Right cardiac atrium (tissue), 5 donors: ENCODE results near the gene AFF4. TPM values are rescaled to one million over a fixed set of nuclear protein-coding genes. Genes with fewer than 3 reads are reported as not detected.
"Not testable (repeated sequence)": the region's sequence is repeated elsewhere in the genome, so short reads cannot be mapped to it uniquely, and the experiment has no call there.

Experiments used
- ATAC-seq, 2 donors: fragments of 200-7000 bp; cut with Tn5 transposase; one replicate each; pipeline versions ENCODE4 v1.8.0 to v1.9.1; 2020; ENCODE audit warnings: moderate library complexity in 2 of 2, mild to moderate bottlenecking in 1 of 2
- DNase-seq, 3 donors: peaks; one replicate each; pipeline ENCODE4 v3.0.0-alpha.2; 2020
- H3K27ac ChIP-seq: one replicate; pipeline ENCODE4 v1.5.1; 2013; ENCODE audit warnings: mild to moderate bottlenecking, low read length, control low read depth, moderate library complexity
- H3K27me3 ChIP-seq: one replicate; pipeline ENCODE4 v1.6.1; 2013; ENCODE audit not compliant: control insufficient read depth, insufficient read depth
- H3K4me1 ChIP-seq: one replicate; pipeline ENCODE4 v1.6.1; 2013; ENCODE audit warnings: low read length; ENCODE audit not compliant: control insufficient read depth, insufficient read depth
- H3K4me3 ChIP-seq: one replicate; pipeline ENCODE4 v1.5.1; 2013; ENCODE audit warnings: low read length, control low read depth
- H3K9me3 ChIP-seq: one replicate; pipeline ENCODE4 v1.6.1; 2013; ENCODE audit warnings: low read length; ENCODE audit not compliant: control insufficient read depth
- WGBS: extraction: QIAGEN DNeasy Blood & Tissue Kit; methylation state at CpG from one replicate; pipeline ENCODE4 v1.1.7; 2013; 5-methylcytosine and 5-hydroxymethylcytosine counted together
- intact Hi-C, 4 donors: fragments of 100-400 bp; cut with DNase I; formaldehyde crosslinking; loops; one replicate each; pipeline versions ENCODE4 v1.11.0 to v1.14.0; 2022 to 2023
- polyA plus RNA-seq: library from polyadenylated mRNA; stranded (reverse); fragments of 200-250 nt; gene quantifications from one replicate; pipeline ENCODE4 v1.2.3, GENCODE V29; 2013
- total RNA-seq, 4 donors: library from RNA; stranded (reverse); fragmentation: NEBNext Ultra II Directional; extraction: Animal tissue kit (Norgen Biotek cat#: 25700); gene quantifications; one replicate each; pipeline ENCODE4 v1.2.1, GENCODE V29; 2021
- donor health status: healthy with polysubstance abuse.
- donor health status: DM: no; HTN: yes; CAD: no.
- donor health status: DM: no; HTN: no; CAD: no.
- donor health status: DM: no; HTN: yes; CAD: no; lungs with severe emphysema.
- donor health status: DM: yes; HTN: yes; CAD: no.

AFF4 gene
- total and polyA plus RNA-seq, 5 donors, result 8.3 to 61.0 (median 39.1) TPM

- H3K4me3 ChIP-seq, result no peak overlapping the region
- ATAC-seq, result no peak
- no peak overlapping the region for H3K27ac ChIP-seq
- 78% methylated on average over 2 of the region's 2 CpGs for WGBS
- H3K9me3 ChIP-seq, result no peaks in the 10 kb centered on the region
- intact Hi-C loops, result no loop called here
- DNase-seq, result no peak
- no peaks in the 10 kb centered on the region for H3K27me3 ChIP-seq
- H3K4me1 ChIP-seq, result peaks cover 9% of the 10 kb centered on the region
These were observed 10.6 kb downstream of the AFF4 start for GRCh38 chr5:132952829-132953228.

- Histone ChIP-seq H3K27ac (no peak overlapping the region), H3K9me3 (no peaks in the 10 kb centered on the region), H3K4me1 (peaks cover 9% of the 10 kb centered on the region), H3K27me3 (no peaks in the 10 kb centered on the region), H3K4me3 (no peak overlapping the region)
- DNase-seq, result no peak
- WGBS, result 85% methylated on average over 2 of the region's 2 CpGs
- ATAC-seq, result no peak
- intact Hi-C loops, result no loop called here
These were observed 11.5 kb downstream of the AFF4 start for GRCh38 chr5:132951897-132952296.

GRCh38 chr5:132949136-132949535 lies 14.3 kb downstream of the AFF4 start:
- Histone ChIP-seq H3K27me3 (no peaks in the 10 kb centered on the region), H3K9me3 (no peaks in the 10 kb centered on the region), H3K4me3 (no peak overlapping the region), H3K4me1 (peaks cover 6% of the 10 kb centered on the region), H3K27ac (no peak overlapping the region)
- no peak for ATAC-seq
- no peak for DNase-seq
- intact Hi-C loops, result no loop called here
- 96% methylated on average over 2 of the region's 2 CpGs for WGBS

DNA sequence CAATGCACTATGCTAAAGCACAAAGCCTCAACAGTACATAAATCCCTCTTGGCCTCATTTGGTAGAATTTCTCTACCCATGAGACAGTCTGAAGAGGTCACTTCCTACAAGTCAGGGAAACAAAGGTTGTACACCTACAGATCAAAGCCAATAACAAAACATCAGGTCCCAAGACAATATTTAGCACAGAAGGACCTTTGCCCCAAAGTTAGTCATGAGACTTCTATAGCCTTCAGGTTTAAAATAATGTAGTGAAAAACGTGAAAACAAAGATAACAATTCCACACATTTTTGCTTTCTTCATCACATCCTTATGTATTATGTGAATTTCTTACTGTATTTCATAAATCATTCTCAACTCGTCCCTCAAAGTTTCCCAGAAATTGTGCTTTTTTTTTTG lies 15.8 kb downstream of the AFF4 start:
- DNase-seq (no peak), ATAC-seq (no peak)
- peaks cover 12% of the 10 kb centered on the region for H3K4me1 ChIP-seq
- 40% methylated on average over 2 of the region's 2 CpGs for WGBS
- H3K27me3 ChIP-seq, result no peaks in the 10 kb centered on the region
- H3K9me3 ChIP-seq, result no peaks in the 10 kb centered on the region
- no peak overlapping the region for H3K27ac ChIP-seq
- intact Hi-C loops, result no loop called here
- H3K4me3 ChIP-seq, result no peak overlapping the region

- H3K4me3 ChIP-seq, DNase-seq, intact Hi-C loops, H3K27me3 ChIP-seq, H3K27ac ChIP-seq, ATAC-seq, H3K9me3 ChIP-seq: not testable (repeated sequence)
- WGBS, result 95% methylated on average over 4 of the region's 4 CpGs
- H3K4me1 ChIP-seq, result peaks cover 19% of the 10 kb centered on the region
These were observed 18.1 kb downstream of the AFF4 start for GRCh38 chr5:132945315-132945714.

- Histone ChIP-seq H3K27me3 (no peaks in the 10 kb centered on the region), H3K4me3 (no peak overlapping the region), H3K4me1 (peaks cover 19% of the 10 kb centered on the region), H3K27ac (no peak overlapping the region), H3K9me3 (no peaks in the 10 kb centered on the region)
- ATAC-seq, result no peak
- intact Hi-C loops, result no loop called here
- WGBS, result 69% methylated on average over 3 of the region's 3 CpGs
- DNase-seq, result no peak
These were observed 19.9 kb downstream of the AFF4 start for GRCh38 chr5:132943362-132944022.

GRCh38 chr5:132941331-132941730 lies 22.1 kb downstream of the AFF4 start:
- intact Hi-C loops, result no loop called here
- 96% methylated on average over 5 of the region's 5 CpGs for WGBS
- peaks cover 19% of the 10 kb centered on the region for H3K4me1 ChIP-seq

GRCh38 chr5:132928062-132928407 lies 35.4 kb downstream of the AFF4 start:
- ATAC-seq (no peak), DNase-seq (no peak)
- WGBS, result 85% methylated on average over 2 of the region's 2 CpGs
- H3K4me1 ChIP-seq, result no peaks in the 10 kb centered on the region
- no peaks in the 10 kb centered on the region for H3K27me3 ChIP-seq
- intact Hi-C loops, result no loop called here
- no peaks in the 10 kb centered on the region for H3K9me3 ChIP-seq
- no peak overlapping the region for H3K4me3 ChIP-seq
- no peak overlapping the region for H3K27ac ChIP-seq

More at GRCh38 chr5:132941331-132941730, 22.1 kb downstream of the AFF4 start:
- H3K9me3 ChIP-seq, result no peaks in the 10 kb centered on the region
- no peak overlapping the region for H3K4me3 ChIP-seq
- H3K27ac ChIP-seq, result no peak overlapping the region
- ATAC-seq (no peak), DNase-seq (no peak)
- no peaks in the 10 kb centered on the region for H3K27me3 ChIP-seq

DNA sequence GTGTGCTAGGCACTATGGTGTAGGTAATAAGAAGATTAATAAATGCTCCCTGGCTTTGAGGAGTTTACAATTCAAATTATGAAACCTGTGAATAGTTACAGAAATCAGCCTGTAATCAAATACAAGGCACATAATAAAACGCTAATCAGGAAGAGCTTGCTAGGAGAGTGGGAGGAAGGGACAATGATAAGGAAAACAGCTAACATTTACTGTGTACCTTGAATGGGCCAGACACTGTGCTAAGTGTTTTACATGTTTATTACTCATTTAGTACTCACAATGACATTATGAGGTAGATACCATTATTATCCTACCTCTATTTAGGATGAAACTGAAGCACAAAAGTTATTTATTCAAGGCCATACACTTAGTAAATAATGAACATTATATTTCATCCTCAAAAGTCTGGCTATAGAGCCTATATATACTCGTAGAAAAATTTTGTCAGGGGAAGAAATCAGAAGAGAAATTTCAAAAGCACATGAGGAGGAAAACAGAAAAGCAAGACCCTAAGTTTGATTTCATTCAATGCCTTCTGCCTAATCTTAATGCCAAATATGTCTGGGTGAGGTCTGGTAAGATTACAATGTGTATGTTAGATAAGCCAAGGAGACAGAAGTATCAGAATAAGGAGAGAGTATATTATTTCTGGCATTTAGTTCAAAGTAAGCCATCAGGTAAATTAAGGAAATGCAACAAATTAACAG lies 35.9 kb downstream of the AFF4 start:
- no peak for ATAC-seq
- H3K9me3 ChIP-seq, result no peaks in the 10 kb centered on the region
- WGBS, result 52% methylated on average over 2 of the region's 2 CpGs
- no peak overlapping the region for H3K4me3 ChIP-seq
- intact Hi-C loops, result no loop called here
- no peak overlapping the region for H3K27ac ChIP-seq
- no peak for DNase-seq
- H3K4me1 ChIP-seq, result no peaks in the 10 kb centered on the region
- no peaks in the 10 kb centered on the region for H3K27me3 ChIP-seq

DNA sequence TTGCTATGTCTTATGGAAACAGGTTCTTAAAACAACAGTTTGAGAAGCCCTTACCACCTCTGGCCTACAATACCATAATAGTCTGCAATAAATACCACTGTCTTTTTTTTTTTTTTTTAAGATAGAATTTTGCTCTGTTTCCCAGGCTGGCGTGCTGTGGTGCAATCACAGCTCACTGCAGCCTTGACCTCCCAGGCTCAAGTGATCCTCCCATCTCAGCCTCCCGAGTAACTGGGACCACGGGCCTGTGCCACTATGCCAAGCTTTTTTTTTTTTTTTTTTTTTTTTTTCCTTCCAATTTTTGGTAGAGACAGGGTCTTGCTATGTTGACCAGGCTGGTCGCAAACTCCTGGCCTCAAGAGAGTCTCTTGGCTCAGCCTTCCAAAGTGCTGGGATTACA lies 37.0 kb downstream of the AFF4 start:
- Histone ChIP-seq H3K9me3 (no peaks in the 10 kb centered on the region), H3K27me3 (no peaks in the 10 kb centered on the region), H3K27ac (no peak overlapping the region), H3K4me3 (no peak overlapping the region), H3K4me1 (no peaks in the 10 kb centered on the region)
- WGBS, result 95% methylated on average over 4 of the region's 4 CpGs
- intact Hi-C loops, result no loop called here
- ATAC-seq (no peak), DNase-seq (no peak)

- H3K27me3 ChIP-seq, result no peaks in the 10 kb centered on the region
- intact Hi-C loops, result no loop called here
- no peak overlapping the region for H3K27ac ChIP-seq
- no peak for DNase-seq
- no peak for ATAC-seq
- no peaks in the 10 kb centered on the region for H3K4me1 ChIP-seq
- 97% methylated on average over 3 of the region's 3 CpGs for WGBS
- H3K9me3 ChIP-seq, result no peaks in the 10 kb centered on the region
- no peak overlapping the region for H3K4me3 ChIP-seq
These were observed 47.3 kb downstream of the AFF4 start for GRCh38 chr5:132916086-132916485.
